GM18526 (cell line): ENCODE measurements around the gene GLYR1.

ENCODE experiments used
- POLR2A ChIP-seq: IDR thresholded peaks from 3 replicates; pipeline ENCODE4 v1.6.1; 2011; ENCODE audit not compliant: insufficient read length; ENCODE audit errors: extremely low read depth

GLYR1 gene

DNA sequence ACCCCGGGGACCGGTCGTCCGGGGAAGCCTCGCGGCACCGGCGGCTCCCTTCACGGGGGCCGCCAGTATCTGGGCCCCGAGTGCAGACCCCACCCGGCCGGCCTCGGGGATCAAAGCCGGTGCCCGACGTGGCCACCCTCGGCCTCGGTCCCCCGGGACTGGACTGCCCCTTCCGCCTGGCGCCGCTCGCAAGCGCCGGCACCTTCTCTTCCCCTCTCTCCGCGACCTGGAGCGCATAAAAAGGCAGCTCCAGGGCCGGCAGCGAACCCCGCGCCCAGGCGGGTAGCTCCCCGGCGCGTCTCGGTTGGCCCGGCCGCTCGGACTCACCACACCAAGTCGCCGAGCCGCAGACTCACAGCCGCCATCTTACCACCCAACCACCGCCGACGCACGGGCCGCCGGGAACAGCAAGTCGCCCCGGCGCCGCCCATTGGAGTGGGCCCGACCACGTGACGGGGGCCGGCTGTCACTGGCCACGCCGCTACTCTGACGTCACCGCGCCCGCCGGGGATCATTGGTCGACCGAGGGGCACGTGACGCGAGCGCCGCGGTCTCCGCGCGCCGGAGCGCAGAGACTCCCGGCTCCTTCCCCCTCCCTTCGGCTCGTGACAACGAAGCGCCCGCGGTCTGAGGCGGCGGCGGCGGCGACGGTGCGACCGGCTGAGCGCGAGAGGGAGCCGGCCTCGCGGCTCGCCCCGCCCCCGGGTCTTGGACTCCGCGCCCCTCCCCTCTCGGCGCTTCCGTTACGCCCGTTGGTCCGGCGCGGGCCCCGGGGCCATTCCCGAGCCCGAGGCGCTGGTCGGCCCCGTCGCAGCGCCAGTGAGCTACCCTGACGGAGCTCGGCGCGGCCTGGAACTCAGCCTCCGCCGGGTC, at the start of gene GLYR1, which contains the start of gene UBN1:
Gene GLYR1, minus strand, starts transcription at position 388 of the 873 bp plus-strand sequence. Its CDS starts 23 bp downstream, at position 365.
Gene UBN1, plus strand, starts transcription at position 581 of the 873 bp plus-strand sequence. CDS start 5,437 bp downstream, outside the sequence.
- TF ChIP-seq POLR2A, result peak; percentile 95

DNA sequence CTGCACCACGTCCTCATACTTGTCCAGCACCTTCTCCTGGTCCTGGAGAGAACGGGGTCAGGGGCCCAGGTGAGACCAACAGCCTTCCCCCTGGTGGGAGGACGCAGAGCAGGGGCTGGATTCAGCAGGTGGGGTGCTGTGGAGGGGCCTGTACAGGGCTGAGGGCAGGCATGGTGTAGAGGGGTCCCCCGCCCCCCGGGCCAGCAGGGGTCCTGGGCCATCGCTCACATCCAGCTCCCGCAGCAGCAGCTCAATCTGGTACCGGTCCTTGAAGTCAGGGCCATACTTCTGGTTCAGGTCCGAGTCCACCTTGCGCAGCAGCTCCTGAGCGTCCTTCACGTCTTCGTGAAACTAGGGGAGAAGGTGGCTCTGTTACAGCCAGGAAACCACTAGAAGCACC, 48.3 kb upstream of the GLYR1 start:
- TF ChIP-seq POLR2A, result no peak

DNA sequence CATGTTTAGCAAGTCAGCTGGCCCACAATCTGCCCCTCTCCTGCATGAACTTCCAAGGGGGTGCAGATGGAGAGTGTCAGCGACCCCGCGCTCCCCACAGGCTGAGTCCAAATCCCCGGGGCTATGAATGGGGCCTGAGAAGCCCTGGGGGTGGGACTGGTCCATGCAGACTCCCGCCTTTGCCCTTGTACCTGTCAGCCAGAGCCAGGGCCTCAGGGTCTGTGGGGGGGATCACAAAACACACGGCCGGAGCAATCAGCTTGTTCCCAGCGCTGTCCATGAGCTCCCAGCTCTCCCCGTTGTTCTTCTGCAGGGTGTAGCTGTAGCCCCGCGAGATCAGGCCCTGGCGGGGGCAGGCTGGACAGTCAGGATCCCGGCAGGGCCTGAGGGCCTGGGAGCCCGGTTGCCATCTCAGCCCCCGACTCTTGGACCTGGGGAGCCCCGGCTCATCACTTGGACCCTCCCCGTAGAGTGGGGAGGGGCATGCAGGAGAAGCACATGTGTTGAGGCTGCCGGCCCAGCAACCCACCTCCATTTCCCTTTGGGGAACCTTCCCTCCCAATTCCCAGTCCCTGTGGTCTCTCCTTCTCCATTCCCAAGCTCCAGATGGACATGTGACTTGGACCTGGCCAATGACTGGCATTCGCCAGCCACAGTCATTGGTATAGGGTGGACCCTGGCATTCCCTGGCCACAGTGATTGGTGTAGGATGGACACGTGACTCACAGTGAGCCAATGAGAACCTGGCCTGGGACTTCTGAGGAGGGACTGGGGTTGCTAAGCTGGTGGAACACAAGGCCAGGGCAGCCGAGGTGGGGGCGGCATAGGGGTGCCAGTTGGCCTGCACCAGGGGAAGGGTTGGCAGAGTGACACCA, 47.4 kb upstream of the GLYR1 start:
- no peak for TF ChIP-seq POLR2A

DNA sequence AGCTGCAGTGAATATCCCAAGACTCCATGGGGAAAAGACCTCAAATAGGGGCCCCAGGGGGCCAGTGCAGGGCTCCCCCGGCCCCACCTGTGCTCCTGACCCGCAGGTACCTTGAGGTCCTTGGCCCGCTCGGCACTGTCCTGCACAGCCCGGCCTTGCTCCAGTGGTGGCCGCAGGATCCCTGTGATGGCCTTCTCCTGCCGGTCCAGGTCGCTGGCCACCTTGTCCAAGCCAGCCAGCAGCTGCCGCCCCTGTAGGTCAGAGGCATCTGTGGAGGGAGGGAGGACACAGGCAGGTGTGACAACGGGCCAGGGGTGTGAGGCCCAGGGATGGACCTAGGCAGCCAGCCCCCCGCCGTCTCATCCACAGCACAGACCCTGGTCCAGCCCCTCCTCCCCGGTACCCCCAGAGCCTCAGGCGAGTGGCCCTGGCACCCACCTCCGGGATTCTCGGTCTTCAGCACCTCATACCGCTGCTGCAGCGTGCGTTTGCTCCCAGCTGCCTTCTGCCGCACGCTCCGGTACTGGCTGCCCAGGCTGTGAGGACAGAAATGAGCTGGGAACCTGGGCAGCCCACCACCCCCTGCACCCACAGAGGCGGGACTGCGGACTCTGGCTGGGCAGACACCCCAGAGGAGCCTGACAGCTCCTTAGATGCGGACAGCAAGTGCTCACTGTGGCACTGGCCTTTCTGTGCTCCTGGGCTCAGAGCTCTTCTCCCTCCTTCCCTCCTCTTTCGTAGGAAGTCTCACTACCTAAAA, 46.2 kb upstream of the GLYR1 start:
- TF ChIP-seq POLR2A, result no peak

DNA sequence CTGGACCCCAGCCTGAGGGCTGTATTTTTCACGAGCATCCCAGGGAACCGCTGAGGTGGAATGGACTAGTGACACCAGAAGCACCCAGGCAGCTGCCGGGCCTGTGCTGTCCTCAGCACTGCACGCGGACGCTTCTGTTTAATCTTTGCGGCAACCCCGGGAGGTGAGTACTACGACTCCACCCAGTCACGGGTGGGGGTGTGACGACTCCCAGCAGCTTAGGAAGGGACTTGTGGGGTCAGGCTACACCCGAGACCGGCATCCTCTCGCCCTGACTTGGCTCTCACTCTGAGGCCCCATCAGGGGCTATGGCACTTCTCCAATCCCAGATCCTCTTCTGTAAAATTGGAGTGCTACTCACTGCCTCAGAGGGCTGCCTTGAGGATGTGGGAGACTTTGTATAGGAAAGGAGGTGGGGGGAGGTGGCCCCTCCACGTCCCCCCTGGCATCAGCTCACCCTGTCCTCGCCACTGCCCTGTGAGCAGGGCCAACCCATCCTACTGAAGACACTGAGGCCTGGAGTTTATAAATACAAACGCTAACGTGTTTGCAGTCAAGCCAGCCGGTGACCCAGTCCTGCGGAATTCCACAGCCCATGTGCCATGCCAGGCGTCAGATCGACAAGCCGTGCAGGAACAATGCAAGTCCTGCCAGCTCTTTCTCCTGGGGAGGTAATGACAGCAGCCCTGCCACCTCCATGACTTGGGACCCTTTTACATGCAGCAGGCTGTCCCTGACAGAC, 45.4 kb upstream of the GLYR1 start:
- no peak for TF ChIP-seq POLR2A

DNA sequence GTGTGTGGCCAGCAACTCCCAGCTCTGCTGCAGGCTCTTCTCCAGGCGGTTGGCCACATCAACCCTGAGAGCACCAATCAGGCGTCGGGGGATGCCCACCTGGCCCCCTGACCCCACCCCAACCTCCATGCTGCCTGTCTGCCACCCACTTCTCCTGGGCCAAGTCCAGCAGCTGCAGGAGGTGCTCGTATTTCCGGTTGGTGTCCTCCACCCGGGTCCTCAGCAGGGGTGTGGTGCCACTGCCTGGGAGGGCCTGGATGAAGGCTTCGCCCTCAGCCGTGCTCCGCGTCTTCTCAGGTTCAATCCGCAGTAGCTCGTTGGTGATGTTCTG, 44.8 kb upstream of the GLYR1 start:
- TF ChIP-seq POLR2A, result no peak

DNA sequence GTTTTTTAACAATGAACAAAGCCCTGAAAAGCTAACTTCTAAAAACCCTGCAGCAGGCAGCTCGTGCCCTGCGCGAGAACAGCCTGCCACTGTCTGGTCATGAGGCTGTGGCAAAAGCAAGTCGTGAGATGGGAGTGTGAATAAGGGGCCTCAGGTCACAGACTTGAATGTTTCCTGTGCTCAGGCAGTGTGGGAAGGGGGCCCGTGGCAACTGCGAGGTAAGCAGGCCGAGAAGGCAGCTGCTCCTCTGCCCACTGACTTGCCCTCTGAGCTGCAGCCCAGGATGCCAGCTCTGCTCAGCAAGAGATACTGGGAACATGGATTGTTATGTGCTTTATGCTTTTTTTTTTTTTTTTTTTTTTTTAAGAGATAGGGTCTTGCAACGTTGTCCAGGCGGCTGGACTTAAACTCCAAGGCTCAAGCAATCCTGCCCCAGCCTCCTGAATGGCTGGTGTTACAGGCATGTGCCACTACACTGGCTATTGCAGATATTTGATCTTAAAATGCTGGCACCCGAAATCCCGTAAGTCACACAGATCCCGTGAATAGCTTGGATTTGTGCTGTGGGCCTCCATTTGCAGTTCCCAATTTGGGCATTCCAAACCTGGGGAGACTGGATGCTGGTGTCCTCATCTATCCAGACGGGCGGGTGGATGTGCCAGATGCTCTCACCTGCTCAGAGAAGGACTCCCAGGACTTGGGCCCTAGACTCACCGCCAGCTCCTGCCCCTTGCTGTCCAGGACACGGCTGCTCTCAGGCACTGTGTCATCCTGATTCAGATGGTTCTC, 44.2 kb upstream of the GLYR1 start:
- no peak for TF ChIP-seq POLR2A

DNA sequence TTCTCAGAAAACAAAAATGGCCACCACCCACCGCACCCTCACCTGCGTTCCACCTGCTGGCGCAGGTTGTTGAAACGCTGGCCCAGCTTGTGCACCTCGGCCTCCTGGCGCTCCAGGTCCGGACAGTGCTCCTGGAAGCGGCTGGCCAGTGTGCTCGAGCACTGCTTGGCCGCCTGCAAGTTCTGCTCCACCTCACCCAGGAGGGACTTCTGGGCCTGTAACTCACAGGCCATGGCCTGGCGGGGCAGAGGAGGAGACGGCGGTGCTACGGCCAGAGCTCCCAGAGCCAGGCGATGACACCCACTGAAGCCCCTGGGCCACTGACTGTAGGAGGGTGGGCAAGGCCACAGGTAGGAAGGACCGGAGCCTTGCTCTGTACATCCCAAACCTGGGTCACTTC, 43.6 kb upstream of the GLYR1 start:
- TF ChIP-seq POLR2A, result no peak

DNA sequence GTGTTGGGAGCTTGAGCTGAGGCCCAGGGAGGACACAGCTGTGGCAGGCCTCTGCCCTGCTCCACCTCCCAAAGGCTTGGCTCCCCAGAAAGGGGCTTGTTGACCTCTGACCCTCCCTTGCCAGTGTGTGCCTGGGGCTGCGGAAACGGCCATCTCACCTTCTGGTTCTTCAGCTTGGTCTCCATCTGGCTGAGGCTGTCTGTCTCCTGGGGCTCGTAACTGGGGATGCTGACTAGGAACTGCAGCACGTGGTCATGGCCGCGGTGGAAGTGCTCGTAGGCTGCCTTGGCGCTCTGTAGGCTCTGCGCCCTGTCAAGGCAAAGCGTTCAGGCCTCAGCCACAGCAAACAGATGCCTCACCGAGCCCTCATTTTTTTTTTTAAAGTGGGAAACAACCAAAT, 42.9 kb upstream of the GLYR1 start:
- no peak for TF ChIP-seq POLR2A

DNA sequence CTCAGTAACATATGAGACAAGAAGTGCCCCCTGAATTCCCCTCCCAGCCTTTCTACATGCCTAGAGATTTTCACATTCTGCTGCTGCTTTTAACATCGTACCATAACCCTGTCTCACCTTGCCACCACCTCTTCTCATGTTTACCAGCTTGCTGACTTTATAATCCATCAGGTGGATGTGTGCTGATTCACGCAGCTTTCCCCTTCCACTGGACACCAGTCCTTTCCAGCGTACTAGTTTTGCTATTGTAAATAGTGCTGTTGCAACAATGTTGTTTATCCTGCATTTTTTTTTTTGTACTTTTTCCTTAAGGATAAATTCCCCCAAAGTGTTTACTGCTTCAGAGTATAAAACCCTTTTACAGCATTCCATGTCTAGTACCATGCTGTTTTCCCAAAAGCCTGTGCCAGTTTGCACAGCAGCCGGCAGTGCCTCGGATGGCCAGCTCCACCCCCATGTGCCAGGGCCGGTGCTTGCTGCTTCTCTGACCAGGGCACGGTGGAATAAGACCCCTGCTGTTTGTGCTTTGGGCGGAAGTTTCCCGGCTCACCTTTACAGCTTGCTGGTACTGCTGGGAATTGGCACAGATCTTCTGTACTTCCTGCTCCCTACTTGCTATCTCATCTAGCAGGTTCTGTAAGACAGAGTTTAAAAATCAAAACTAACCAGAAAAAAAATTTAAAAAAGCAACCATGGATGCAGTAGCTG, 41.5 kb upstream of the GLYR1 start:
- no peak for TF ChIP-seq POLR2A

DNA sequence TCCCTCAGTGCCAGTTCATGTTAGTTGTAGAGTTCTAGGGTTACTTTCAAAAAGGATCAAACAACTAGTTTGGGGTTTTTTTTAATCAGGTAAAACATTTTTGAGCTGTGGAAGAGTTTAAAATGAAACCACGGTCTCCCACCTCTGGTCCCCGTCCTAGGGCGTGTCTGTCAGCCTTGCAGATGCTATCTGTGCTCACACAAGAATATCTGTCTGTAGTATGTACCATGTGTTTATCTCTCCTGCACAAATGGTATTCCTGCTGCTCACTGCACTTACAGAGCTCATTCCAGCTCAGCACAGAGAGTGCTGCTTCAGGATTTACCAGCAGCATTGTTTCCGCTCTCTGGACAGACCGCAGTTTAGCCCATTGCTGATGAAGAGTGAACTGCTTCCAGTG, 39.1 kb upstream of the GLYR1 start:
- no peak for TF ChIP-seq POLR2A

DNA sequence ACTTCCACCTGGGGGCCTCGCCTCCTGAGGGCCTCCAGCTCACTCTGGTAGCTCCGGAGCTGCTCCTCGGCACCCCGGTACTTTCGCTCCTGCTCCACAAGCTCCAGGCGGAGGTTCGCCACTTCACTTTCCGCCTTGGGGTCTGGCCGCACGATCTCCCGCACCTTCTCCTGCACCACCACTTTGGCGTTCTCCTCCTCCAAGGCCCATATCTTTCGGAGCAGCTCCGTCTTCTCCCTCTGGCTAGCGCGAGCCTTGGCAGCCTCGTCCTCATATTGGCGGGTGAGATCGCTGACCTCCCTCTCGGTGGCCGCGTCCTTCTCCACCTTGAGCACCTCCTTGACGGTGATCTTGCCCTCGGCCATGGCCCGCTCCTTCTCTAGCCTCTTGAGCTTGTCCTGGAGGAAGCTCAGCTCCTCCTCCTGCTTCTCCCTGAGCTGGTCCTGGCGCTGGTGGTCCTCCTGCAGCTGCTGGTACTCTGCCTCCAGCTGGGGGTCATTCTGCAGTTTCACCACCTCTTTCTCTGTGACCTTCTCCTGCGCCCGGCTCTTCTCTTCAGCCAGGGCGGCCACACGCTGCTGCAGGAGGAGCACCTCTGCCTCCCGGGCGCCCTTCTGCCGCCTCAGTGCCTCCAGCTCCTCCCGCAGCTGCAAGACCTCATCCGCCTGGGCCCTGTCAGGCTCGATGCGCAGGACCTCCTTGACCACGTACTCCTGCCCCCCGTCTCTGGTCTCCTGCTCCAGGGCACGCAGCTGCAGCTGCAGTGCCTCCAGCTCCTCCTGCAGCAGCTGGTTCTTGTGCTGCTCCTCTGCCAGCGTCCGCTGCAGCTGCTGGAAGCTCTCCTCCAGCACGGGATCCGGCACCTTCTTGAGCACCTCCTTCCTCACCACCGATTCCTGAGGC, 38.1 kb upstream of the GLYR1 start:
- no peak for TF ChIP-seq POLR2A

DNA sequence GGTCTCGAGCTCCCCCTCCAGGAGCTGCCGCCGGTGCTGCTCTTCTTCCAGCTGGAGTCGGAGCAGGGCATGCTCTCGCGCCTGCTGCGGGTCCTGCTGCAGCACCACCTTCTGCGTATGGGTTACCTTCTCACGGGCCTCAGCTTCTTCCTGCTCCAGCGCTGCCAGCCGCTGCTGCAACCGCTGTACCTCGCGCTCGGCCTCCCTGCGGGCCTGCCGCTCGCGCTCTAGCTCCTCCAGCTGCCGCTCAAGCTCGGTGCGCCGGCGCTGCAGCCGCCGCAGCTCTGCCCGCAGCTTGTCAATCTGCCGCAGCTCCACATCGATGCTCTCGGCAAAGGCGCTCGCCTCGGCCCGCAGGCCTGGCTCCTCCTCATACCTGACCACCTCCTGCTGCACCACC, 37.1 kb upstream of the GLYR1 start:
- TF ChIP-seq POLR2A, result no peak

DNA sequence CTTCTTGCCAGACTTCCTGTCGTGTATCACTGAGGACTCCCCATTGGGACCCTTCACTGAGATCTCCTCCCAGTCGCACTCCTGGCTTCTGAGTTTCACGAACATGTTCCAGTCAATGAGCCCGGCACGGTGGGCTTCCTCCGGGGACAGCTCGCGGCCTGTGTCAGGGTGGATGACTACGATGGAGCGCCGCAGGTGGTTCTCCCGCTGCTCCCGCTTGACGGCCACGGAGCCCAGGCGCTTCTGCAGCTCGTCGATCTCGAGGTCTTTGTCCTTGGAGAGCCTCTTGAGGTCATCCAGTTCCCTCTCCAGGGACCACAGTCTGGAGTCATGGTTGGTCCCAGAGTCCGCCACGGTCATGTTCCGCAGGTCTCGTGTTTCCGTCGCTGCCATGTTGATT, 36.4 kb upstream of the GLYR1 start:
- no peak for TF ChIP-seq POLR2A
